PFSK-1 (cell line): ENCODE data around the gene AK8.

Experiments
- FOXP2 ChIP-seq: optimal IDR thresholded peaks from 2 replicates; pipeline ENCODE3; 2011; ENCODE audit warnings: borderline replicate concordance, control low read depth, inconsistent platforms; ENCODE audit not compliant: insufficient read depth; ENCODE audit errors: extremely low read length, extremely low read depth
- POLR2AphosphoS5 ChIP-seq: IDR thresholded peaks from 2 replicates; pipeline ENCODE4 v1.6.1; 2012; ENCODE audit warnings: low read depth, mild to moderate bottlenecking, control low read depth, low read length, moderate library complexity
- SIN3A ChIP-seq: IDR thresholded peaks from 2 replicates; pipeline ENCODE4 v1.6.1; 2012; ENCODE audit warnings: mild to moderate bottlenecking, low read length, moderate library complexity, borderline replicate concordance; ENCODE audit not compliant: insufficient read depth
- TAF1 ChIP-seq: IDR thresholded peaks from 2 replicates; pipeline ENCODE4 v1.6.1; 2012; ENCODE audit warnings: low read length, control low read depth, borderline replicate concordance; ENCODE audit not compliant: insufficient read depth
- TF ChIP-seq, protein P1 (sequence below), 2 experiments: IDR thresholded peaks; 2 replicates each; pipeline versions ENCODE4 v1.6.1 to v1.8.0; 2011 to 2012; ENCODE audit warnings: low read depth in 2 of 2, low read length in 2 of 2, control low read depth in 1 of 2, inconsistent platforms in 1 of 2, mild to moderate bottlenecking in 1 of 2, moderate library complexity in 1 of 2; ENCODE audit not compliant: insufficient read depth in 1 of 2

The AK8 gene

DNA sequence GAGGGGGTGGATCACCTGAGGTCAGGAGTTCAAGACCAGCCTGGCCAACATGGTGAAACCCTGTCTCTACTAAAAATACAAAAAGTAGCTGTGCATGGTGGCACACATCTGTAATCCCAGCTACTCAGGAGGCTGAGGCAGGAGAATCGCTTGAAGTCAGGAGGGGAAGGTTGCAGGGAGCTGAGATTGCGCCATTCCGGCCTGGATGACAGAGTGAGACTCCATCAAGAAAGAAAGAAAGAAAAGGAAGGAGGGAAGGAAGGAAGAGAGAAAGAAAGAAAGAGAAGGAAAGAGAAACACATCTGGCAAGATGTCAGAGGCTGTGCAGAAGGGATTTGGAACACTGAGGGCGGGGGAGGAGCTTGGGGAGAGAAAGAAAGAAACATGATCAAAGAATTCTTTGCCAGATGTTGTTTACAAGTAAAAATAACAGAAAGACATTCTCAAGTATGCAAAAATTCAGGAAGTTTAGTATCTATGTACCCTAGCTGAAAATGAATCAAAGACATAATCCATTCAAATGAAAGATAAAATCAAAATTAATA, 93.7 kb downstream of the AK8 start:
- TF ChIP-seq FOXP2 (no peak), TAF1 (no peak), POLR2AphosphoS5 (no peak), SIN3A (no peak)
- TF ChIP-seq, protein P1, sequence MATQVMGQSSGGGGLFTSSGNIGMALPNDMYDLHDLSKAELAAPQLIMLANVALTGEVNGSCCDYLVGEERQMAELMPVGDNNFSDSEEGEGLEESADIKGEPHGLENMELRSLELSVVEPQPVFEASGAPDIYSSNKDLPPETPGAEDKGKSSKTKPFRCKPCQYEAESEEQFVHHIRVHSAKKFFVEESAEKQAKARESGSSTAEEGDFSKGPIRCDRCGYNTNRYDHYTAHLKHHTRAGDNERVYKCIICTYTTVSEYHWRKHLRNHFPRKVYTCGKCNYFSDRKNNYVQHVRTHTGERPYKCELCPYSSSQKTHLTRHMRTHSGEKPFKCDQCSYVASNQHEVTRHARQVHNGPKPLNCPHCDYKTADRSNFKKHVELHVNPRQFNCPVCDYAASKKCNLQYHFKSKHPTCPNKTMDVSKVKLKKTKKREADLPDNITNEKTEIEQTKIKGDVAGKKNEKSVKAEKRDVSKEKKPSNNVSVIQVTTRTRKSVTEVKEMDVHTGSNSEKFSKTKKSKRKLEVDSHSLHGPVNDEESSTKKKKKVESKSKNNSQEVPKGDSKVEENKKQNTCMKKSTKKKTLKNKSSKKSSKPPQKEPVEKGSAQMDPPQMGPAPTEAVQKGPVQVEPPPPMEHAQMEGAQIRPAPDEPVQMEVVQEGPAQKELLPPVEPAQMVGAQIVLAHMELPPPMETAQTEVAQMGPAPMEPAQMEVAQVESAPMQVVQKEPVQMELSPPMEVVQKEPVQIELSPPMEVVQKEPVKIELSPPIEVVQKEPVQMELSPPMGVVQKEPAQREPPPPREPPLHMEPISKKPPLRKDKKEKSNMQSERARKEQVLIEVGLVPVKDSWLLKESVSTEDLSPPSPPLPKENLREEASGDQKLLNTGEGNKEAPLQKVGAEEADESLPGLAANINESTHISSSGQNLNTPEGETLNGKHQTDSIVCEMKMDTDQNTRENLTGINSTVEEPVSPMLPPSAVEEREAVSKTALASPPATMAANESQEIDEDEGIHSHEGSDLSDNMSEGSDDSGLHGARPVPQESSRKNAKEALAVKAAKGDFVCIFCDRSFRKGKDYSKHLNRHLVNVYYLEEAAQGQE (IDR thresholded peaks at IDR 0.05; ENCODE audit: insufficient read depth in 1 of 2, low read depth in 2 of 2, low read length in 2 of 2) = no peak

DNA sequence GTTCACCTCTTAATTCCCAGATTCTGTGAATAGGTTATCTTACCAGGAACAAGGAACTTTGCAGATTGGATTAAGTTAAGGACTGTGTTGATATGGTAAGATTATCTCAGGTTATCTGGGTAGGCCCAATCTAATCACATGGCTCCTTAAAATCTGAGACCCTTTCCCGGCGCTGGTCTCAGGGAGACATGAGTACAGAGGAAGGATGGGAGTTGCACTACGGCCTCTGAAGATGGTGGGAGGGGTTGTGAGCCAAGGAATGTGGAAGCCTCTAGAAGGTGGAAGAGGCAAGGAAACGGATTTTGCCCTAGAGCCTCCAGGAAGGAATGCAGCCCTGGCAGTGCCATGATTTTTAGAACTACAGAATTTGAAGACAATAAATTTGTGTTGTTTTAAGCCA, 95.1 kb downstream of the AK8 start:
- TF ChIP-seq, protein P1 (IDR thresholded peaks at IDR 0.05; ENCODE audit: insufficient read depth in 1 of 2, low read depth in 2 of 2, low read length in 2 of 2) = no peak
- TF ChIP-seq FOXP2 (no peak), SIN3A (no peak), POLR2AphosphoS5 (no peak), TAF1 (no peak)

DNA sequence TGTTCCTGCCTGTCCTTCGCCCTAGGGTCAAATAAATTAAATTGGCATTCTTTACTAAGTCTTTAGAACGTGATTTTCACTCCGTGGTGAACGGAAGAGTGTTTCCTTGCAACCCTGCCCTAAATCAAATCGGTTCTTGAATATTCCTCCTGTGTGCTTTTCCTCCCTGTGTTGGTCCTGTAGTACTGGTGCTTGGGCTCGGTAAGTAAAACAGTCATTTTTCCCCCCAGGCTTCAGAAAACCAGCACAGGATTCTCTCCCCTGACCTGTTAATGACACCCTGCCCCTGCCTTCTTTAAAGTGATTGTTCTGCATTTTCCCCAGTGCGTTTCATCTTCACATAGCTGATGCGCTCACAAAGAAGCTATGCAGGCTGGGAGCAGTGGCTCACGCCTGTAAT, 96.0 kb downstream of the AK8 start:
- TF ChIP-seq POLR2AphosphoS5 = no peak
- no peak for TF ChIP-seq SIN3A
- TF ChIP-seq, protein P1 (IDR thresholded peaks at IDR 0.05; ENCODE audit: insufficient read depth in 1 of 2, low read depth in 2 of 2, low read length in 2 of 2) = no peak
- no peak for TF ChIP-seq TAF1
- TF ChIP-seq FOXP2 = no peak

DNA sequence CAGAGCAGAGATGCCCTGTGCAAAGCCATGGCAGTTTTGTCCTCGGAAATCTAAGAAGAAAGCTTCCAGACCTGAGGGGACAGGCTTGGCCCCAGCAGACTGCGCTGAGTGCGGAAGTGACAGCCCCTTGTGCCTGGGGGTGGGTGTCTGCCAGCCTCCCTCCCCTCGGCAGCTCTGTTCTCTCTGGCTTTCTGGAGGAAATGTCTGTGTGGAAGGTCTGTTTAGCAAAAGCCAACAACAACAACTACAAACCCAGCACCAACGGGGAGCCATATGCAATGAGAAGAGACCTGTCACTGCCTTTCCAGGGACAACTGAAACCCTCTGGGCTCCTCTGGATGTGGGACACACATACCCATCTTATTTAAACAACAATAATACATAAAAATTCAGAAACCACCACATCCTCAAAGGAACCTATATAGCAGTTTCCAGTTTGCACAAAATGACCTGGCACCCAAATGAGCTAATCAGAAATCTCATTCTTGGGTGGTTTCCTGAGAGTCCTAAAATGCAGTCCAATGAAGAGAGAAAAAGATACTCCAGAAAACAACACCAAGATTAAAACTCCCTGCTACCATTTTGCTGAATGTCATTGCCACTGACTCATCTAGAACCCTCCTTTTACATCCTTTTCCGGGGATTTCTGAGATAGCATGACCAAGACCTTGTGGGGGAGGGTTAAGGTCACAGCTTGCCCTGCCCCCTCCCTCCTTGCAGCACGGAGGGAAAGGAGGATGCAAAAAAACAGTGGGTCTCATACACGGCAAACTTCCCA, 97.7 kb downstream of the AK8 start:
- TF ChIP-seq FOXP2 (no peak), TAF1 (no peak), POLR2AphosphoS5 (no peak), SIN3A (no peak)
- TF ChIP-seq, protein P1 (IDR thresholded peaks at IDR 0.05; ENCODE audit: insufficient read depth in 1 of 2, low read depth in 2 of 2, low read length in 2 of 2) = no peak
